Neural progenitor cell (in vitro differentiated cells): ENCODE data around the gene ASCC2. TPM values are rescaled to one million over a fixed set of nuclear protein-coding genes. Genes with fewer than 3 reads are reported as not detected.
A peak's percentile ranks its signal among the peaks of the same experiment; 100 is the strongest.

Experiments
- DNase-seq: peaks from one replicate; pipeline ENCODE4 v3.0.0-alpha.2; 2016; ENCODE audit warnings: low spot score
- H2AFZ ChIP-seq: fragments of 200-600 bp; sonication (generic); replicated peaks from 2 replicates; pipeline ENCODE4 v1.6.1; 2016; ENCODE audit warnings: antibody characterized with exemption
- H3F3A ChIP-seq: fragments of 200-600 bp; sonication (generic); 2 replicates; pipeline ENCODE4 v1.6.1; 2016; ENCODE audit warnings: antibody characterized with exemption, low read depth
- H3K27ac ChIP-seq: fragments of 200-600 bp; sonication (generic); 2 replicates; pipeline ENCODE4 v1.5.1; 2016; ENCODE audit warnings: mild to moderate bottlenecking
- H3K27me3 ChIP-seq: fragments of 200-600 bp; sonication (generic); 2 replicates; pipeline ENCODE4 v1.6.1; 2016; ENCODE audit warnings: mild to moderate bottlenecking, moderate library complexity
- H3K36me3 ChIP-seq: fragments of 200-600 bp; sonication (generic); 2 replicates; pipeline ENCODE4 v1.5.1; 2016
- H3K4me1 ChIP-seq: fragments of 200-600 bp; sonication (generic); 2 replicates; pipeline ENCODE4 v1.6.1; 2016; ENCODE audit warnings: mixed run types
- H3K4me2 ChIP-seq: fragments of 200-600 bp; sonication (generic); 2 replicates; pipeline ENCODE4 v1.6.1; 2016
- H3K4me3 ChIP-seq: fragments of 200-600 bp; sonication (generic); 2 replicates; pipeline ENCODE4 v1.5.1; 2016
- H3K79me2 ChIP-seq: fragments of 200-600 bp; sonication (generic); 2 replicates; pipeline ENCODE4 v1.6.1; 2016; ENCODE audit warnings: low read depth
- H3K9ac ChIP-seq: fragments of 200-600 bp; sonication (generic); 2 replicates; pipeline ENCODE4 v1.6.1; 2016
- H3K9me3 ChIP-seq: fragments of 200-600 bp; sonication (generic); 2 replicates; pipeline ENCODE4 v1.5.1; 2016; ENCODE audit warnings: low read depth
- H4K20me1 ChIP-seq: fragments of 200-600 bp; sonication (generic); 2 replicates; pipeline ENCODE4 v1.6.1; 2016; ENCODE audit warnings: low read depth
- H3K27ac Mint-ChIP-seq: 3 replicates; pipeline ENCODE4 v1.8.0; 2021; ENCODE audit warnings: mixed read lengths
- H3K27me3 Mint-ChIP-seq: 2 replicates; pipeline ENCODE4 v1.8.0; 2022; ENCODE audit warnings: low read depth, mild to moderate bottlenecking, inconsistent platforms, moderate library complexity, mixed read lengths; ENCODE audit not compliant: insufficient read depth
- H3K36me3 Mint-ChIP-seq: 3 replicates; pipeline ENCODE4 v1.8.0; 2021; ENCODE audit warnings: mixed read lengths
- H3K4me1 Mint-ChIP-seq: 3 replicates; pipeline ENCODE4 v1.8.0; 2021; ENCODE audit warnings: mixed read lengths
- H3K4me3 Mint-ChIP-seq: 3 replicates; pipeline ENCODE4 v1.8.0; 2021; ENCODE audit warnings: mild to moderate bottlenecking, moderate library complexity, mixed read lengths
- H3K9me3 Mint-ChIP-seq: 3 replicates; pipeline ENCODE4 v1.8.0; 2020; ENCODE audit warnings: mixed read lengths
- CTCF ChIP-seq: fragments of 200-600 bp; sonication (generic); IDR thresholded peaks from 2 replicates; pipeline ENCODE4 v1.5.1; 2017; ENCODE audit warnings: antibody characterized with exemption, mild to moderate bottlenecking
- EZH2 ChIP-seq: fragments of 200-600 bp; sonication (generic); IDR thresholded peaks from 2 replicates; pipeline ENCODE4 v1.6.1; 2017; ENCODE audit warnings: antibody characterized with exemption, mild to moderate bottlenecking, moderate library complexity
- EZH2phosphoT487 ChIP-seq: fragments of 200-600 bp; sonication (generic); IDR thresholded peaks from 2 replicates; pipeline ENCODE4 v1.6.1; 2017; ENCODE audit warnings: antibody characterized with exemption
- total RNA-seq: library from RNA; depleted of rRNA; stranded (reverse); fragments of >200 nt; gene quantifications from 2 replicates; pipeline ENCODE4 v1.2.3, GENCODE V29; 2015; ENCODE audit warnings: low replicate concordance

Gene ASCC2
- total RNA-seq, 1 donor from 2014 or later: 16.1 TPM

- no peak overlapping the region for H3K4me3 ChIP-seq
- H3K27ac Mint-ChIP-seq: no peak overlapping the region
- H3K36me3 Mint-ChIP-seq: peaks cover 12% of the 10 kb centered on the region
- no peaks in the 10 kb centered on the region for H3K4me1 Mint-ChIP-seq
- TF ChIP-seq CTCF (no peak), EZH2phosphoT487 (no peak), EZH2 (no peak)
- H3K27ac ChIP-seq: no peak overlapping the region
- no peaks in the 10 kb centered on the region for H3K27me3 ChIP-seq
- H3F3A ChIP-seq: no peaks in the 10 kb centered on the region
- H3K4me2 ChIP-seq: no peak overlapping the region
- H2AFZ ChIP-seq: no peak overlapping the region
- no peaks in the 10 kb centered on the region for H3K4me1 ChIP-seq
- H3K9me3 ChIP-seq: no peaks in the 10 kb centered on the region
- no peak for DNase-seq
- H3K4me3 Mint-ChIP-seq: peak overlapping the region; percentile 28
- H4K20me1 ChIP-seq: peaks cover 7% of the 10 kb centered on the region
- no peaks in the 10 kb centered on the region for H3K9me3 Mint-ChIP-seq
- no peaks in the 10 kb centered on the region for H3K36me3 ChIP-seq
- H3K9ac ChIP-seq: no peak overlapping the region
- peaks cover 4% of the 10 kb centered on the region for H3K27me3 Mint-ChIP-seq
- H3K79me2 ChIP-seq: no peaks in the 10 kb centered on the region
These were observed 90.2 kb downstream of the ASCC2 start for GRCh38 chr22:29747832-29748231.

GRCh38 chr22:29744902-29745301, 93.2 kb downstream of the ASCC2 start:
- no peaks in the 10 kb centered on the region for H3K9me3 ChIP-seq
- H3K4me3 ChIP-seq: no peak overlapping the region
- H3K4me3 Mint-ChIP-seq: no peak overlapping the region
- no peak for DNase-seq
- H2AFZ ChIP-seq: no peak overlapping the region
- H3K4me1 ChIP-seq: no peaks in the 10 kb centered on the region
- H3K79me2 ChIP-seq: no peaks in the 10 kb centered on the region
- H3K4me1 Mint-ChIP-seq: no peaks in the 10 kb centered on the region
- H3K27me3 ChIP-seq: no peaks in the 10 kb centered on the region
- H3K27me3 Mint-ChIP-seq: peaks cover 5% of the 10 kb centered on the region
- peaks cover 14% of the 10 kb centered on the region for H3K36me3 Mint-ChIP-seq
- H3K27ac ChIP-seq: no peak overlapping the region
- no peaks in the 10 kb centered on the region for H4K20me1 ChIP-seq
- H3K9me3 Mint-ChIP-seq: no peaks in the 10 kb centered on the region
- H3F3A ChIP-seq: no peaks in the 10 kb centered on the region
- H3K27ac Mint-ChIP-seq: peak overlapping the region; percentile 15
- no peak overlapping the region for H3K9ac ChIP-seq
- H3K4me2 ChIP-seq: no peak overlapping the region
- TF ChIP-seq EZH2phosphoT487 (no peak), CTCF (no peak), EZH2 (no peak)
- no peaks in the 10 kb centered on the region for H3K36me3 ChIP-seq

- Histone ChIP-seq H3K4me1 (no peaks in the 10 kb centered on the region), H3K9ac (no peak overlapping the region), H3K27me3 (no peaks in the 10 kb centered on the region), H4K20me1 (no peaks in the 10 kb centered on the region), H3F3A (no peaks in the 10 kb centered on the region), H3K4me2 (no peak overlapping the region), H2AFZ (no peak overlapping the region), H3K4me3 (no peak overlapping the region), H3K27ac (no peak overlapping the region), H3K9me3 (no peaks in the 10 kb centered on the region), H3K79me2 (no peaks in the 10 kb centered on the region), H3K36me3 (no peaks in the 10 kb centered on the region)
- DNase-seq: no peak
- H3K9me3 Mint-ChIP-seq: no peaks in the 10 kb centered on the region
- H3K36me3 Mint-ChIP-seq: peaks cover 6% of the 10 kb centered on the region
- TF ChIP-seq EZH2: no peak
- no peak for TF ChIP-seq CTCF
- TF ChIP-seq EZH2phosphoT487: no peak
- no peaks in the 10 kb centered on the region for H3K4me1 Mint-ChIP-seq
- no peak overlapping the region for H3K27ac Mint-ChIP-seq
- peaks cover 3% of the 10 kb centered on the region for H3K27me3 Mint-ChIP-seq
- no peak overlapping the region for H3K4me3 Mint-ChIP-seq
These were observed 95.7 kb downstream of the ASCC2 start for GRCh38 chr22:29742326-29742725.

- Histone ChIP-seq H3K27ac (no peak overlapping the region), H4K20me1 (no peaks in the 10 kb centered on the region), H3K79me2 (no peaks in the 10 kb centered on the region), H3K4me1 (no peaks in the 10 kb centered on the region), H3K4me3 (no peak overlapping the region), H3K4me2 (no peak overlapping the region), H3K27me3 (no peaks in the 10 kb centered on the region), H3K9me3 (no peaks in the 10 kb centered on the region), H3K9ac (no peak overlapping the region), H3F3A (no peaks in the 10 kb centered on the region), H3K36me3 (no peaks in the 10 kb centered on the region), H2AFZ (no peak overlapping the region)
- TF ChIP-seq EZH2 (no peak), EZH2phosphoT487 (no peak), CTCF (no peak)
- Mint-ChIP-seq H3K27me3 (peaks cover 3% of the 10 kb centered on the region), H3K9me3 (no peaks in the 10 kb centered on the region), H3K27ac (no peak overlapping the region), H3K4me1 (no peaks in the 10 kb centered on the region), H3K4me3 (no peak overlapping the region), H3K36me3 (peaks cover 5% of the 10 kb centered on the region)
- DNase-seq: no peak
These were observed 96.1 kb downstream of the ASCC2 start for GRCh38 chr22:29741926-29742325.
